ENCODE measurements around the gene ATP1A4. TPM values are rescaled to one million over a fixed set of nuclear protein-coding genes. Genes with fewer than 3 reads are reported as not detected.

The ATP1A4 gene
- total and polyA plus RNA-seq, 7 donors: 0.22 to 3.0 (median 0.27) TPM; not detected in 4

DNA sequence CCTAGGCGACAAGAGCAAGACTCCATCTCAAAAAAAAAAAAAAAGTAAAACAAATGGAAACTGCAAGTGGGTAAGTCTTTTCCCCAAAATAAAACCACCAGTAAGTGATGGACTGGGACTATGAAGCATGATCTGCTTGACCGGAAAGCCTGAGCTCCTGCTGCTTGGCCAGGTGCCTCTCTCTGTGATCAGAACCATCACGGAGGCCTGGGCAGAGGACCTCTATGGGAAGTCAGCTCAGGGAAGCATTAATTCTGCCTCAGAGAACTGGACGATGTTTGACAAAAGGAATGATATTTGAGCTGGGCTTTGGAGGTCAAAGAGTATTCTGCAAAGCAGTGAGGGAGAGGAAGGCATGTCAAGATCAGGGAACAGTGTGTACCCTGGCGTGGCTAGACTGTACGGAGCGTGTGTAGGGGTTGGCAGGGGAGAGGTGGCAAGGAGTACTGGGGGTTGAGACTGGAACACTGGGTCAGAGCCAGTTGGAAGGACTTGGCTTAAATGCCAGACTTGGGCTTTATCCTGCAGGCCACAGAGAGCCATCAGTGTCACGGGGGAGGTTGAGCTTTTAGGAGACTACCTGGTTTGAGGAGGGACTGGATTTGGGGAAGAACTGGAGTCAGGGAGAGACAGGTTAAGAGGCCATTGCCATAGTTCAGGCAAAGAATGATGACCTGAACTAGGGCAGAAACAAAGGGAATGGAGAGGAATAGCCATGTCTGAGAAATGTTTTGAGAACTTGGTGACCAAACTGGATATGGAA is 19.4 kb upstream of the ATP1A4 start:
- peak overlapping the region; percentile 62 to 83 (median 74) for H3K27ac ChIP-seq
- peak; percentile 86 for DNase-seq

DNA sequence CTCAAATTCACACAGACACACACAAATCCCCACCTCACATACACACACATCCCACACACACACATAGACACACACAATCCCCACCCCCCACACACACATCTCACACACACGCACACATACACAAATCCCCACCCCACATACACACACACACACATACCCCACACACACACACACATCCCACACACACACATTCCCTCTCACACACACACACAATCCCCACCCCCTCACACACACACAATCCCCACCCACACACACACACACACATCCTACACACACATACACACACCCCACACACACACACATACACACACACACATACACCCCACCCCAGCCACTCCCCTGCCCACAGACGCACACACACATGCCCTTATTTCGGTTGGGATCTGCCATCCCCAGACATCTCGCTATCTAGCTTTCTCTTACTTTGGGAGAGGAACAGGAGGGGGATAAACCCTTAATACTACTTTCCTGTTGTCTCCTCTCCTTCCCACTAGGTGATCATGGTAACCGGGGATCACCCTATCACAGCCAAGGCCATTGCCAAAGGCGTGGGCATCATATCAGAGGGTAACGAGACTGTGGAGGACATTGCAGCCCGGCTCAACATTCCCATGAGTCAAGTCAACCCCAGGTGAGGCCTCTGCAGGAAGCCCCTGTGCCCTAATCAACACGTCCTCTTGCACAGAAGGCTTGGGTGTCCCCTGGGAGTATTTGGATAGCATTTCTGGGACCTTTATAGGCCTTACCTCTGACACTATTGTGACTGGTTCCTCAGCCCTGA is 17.2 kb upstream of the ATP1A4 start:
- peak overlapping the region in 2 of 4 donors; percentile 74 to 83 for H3K27ac ChIP-seq
- no peak overlapping the region for H3K4me3 ChIP-seq
- intact Hi-C loops (cut with DNase I): no loop called here
- WGBS, 2 donors: 71 to 83% methylated on average over 9 of the region's 9 CpGs
- peaks cover 12 to 92% (median 34%) of the 10 kb centered on the region in 4 donors for H3K36me3 ChIP-seq
- H3K27me3 ChIP-seq: no peaks in the 10 kb centered on the region
- H3K9me3 ChIP-seq: no peaks in the 10 kb centered on the region
- H3K4me1 ChIP-seq: peaks cover 0 to 37% (median 23%) of the 10 kb centered on the region in 4 donors
- TF ChIP-seq POLR2AphosphoS5 (IDR thresholded peaks at IDR 0.05) (no peak), POLR2A (IDR thresholded peaks at IDR 0.05) (no peak), EP300 (IDR thresholded peaks at IDR 0.05) (no peak)
- TF ChIP-seq, protein P1, sequence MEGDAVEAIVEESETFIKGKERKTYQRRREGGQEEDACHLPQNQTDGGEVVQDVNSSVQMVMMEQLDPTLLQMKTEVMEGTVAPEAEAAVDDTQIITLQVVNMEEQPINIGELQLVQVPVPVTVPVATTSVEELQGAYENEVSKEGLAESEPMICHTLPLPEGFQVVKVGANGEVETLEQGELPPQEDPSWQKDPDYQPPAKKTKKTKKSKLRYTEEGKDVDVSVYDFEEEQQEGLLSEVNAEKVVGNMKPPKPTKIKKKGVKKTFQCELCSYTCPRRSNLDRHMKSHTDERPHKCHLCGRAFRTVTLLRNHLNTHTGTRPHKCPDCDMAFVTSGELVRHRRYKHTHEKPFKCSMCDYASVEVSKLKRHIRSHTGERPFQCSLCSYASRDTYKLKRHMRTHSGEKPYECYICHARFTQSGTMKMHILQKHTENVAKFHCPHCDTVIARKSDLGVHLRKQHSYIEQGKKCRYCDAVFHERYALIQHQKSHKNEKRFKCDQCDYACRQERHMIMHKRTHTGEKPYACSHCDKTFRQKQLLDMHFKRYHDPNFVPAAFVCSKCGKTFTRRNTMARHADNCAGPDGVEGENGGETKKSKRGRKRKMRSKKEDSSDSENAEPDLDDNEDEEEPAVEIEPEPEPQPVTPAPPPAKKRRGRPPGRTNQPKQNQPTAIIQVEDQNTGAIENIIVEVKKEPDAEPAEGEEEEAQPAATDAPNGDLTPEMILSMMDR (IDR thresholded peaks at IDR 0.05): no peak
- DNase-seq: no peak

More for the DNA sequence above, 19.4 kb upstream of the ATP1A4 start:
- Histone ChIP-seq H3K27me3 (no peaks in the 10 kb centered on the region), H3K9me3 (no peaks in the 10 kb centered on the region), H3K36me3 (peaks cover 19 to 93% (median 46%) of the 10 kb centered on the region in 4 donors), H3K4me3 (no peak overlapping the region), H3K4me1 (peaks cover 0 to 42% (median 36%) of the 10 kb centered on the region in 4 donors)
- WGBS, 2 donors: 73 to 83% methylated on average over 8 of the region's 8 CpGs
- TF ChIP-seq EP300 (IDR thresholded peaks at IDR 0.05) (peak in 3 of 4 donors; percentile 66 to 93 (median 75)), POLR2A (IDR thresholded peaks at IDR 0.05) (no peak), POLR2AphosphoS5 (IDR thresholded peaks at IDR 0.05) (peak; percentile 33 to 82 (median 64))
- intact Hi-C loops (cut with DNase I): no loop called here

DNA sequence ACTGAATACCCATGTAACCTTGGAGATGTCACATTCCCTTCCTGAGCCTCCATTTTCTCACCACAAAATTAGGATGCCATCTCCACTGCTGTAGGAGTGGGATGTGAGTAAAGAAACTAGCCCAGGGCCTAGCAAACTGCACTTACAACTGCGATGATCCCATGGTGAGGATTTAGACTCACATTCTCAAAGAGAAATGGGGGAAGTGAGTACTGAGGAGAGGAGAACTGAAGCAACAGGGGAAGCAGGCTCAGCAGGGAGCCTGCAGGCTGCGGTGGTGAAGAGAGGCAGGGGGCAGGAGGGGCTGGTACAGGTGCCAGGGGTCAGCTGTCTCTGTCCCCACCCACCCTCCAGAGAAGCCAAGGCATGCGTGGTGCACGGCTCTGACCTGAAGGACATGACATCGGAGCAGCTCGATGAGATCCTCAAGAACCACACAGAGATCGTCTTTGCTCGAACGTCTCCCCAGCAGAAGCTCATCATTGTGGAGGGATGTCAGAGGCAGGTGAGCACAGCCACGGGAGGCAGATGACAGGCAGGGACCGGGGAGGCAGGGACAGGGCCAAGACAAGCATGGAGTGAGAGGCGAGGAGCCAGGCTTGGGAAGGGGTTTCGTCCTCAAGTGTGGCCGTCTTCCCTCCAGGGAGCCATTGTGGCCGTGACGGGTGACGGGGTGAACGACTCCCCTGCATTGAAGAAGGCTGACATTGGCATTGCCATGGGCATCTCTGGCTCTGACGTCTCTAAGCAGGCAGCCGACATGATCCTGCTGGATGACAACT is 16.4 kb upstream of the ATP1A4 start:
- no peak for DNase-seq
- Histone ChIP-seq H3K4me3 (no peak overlapping the region), H3K9me3 (no peaks in the 10 kb centered on the region), H3K4me1 (peaks cover 0 to 37% (median 23%) of the 10 kb centered on the region in 4 donors), H3K27ac (peak overlapping the region in 2 of 4 donors; percentile 34 to 74), H3K27me3 (no peaks in the 10 kb centered on the region), H3K36me3 (peaks cover 15 to 92% (median 33%) of the 10 kb centered on the region in 4 donors)
- intact Hi-C loops (cut with DNase I): no loop called here
- no peak for TF ChIP-seq POLR2A (IDR thresholded peaks at IDR 0.05)
- TF ChIP-seq, protein P1 (IDR thresholded peaks at IDR 0.05): no peak
- no peak for TF ChIP-seq EP300 (IDR thresholded peaks at IDR 0.05)
- TF ChIP-seq POLR2AphosphoS5 (IDR thresholded peaks at IDR 0.05): no peak
- WGBS, 2 donors: 86 to 87% methylated on average over 20 of the region's 20 CpGs

DNA sequence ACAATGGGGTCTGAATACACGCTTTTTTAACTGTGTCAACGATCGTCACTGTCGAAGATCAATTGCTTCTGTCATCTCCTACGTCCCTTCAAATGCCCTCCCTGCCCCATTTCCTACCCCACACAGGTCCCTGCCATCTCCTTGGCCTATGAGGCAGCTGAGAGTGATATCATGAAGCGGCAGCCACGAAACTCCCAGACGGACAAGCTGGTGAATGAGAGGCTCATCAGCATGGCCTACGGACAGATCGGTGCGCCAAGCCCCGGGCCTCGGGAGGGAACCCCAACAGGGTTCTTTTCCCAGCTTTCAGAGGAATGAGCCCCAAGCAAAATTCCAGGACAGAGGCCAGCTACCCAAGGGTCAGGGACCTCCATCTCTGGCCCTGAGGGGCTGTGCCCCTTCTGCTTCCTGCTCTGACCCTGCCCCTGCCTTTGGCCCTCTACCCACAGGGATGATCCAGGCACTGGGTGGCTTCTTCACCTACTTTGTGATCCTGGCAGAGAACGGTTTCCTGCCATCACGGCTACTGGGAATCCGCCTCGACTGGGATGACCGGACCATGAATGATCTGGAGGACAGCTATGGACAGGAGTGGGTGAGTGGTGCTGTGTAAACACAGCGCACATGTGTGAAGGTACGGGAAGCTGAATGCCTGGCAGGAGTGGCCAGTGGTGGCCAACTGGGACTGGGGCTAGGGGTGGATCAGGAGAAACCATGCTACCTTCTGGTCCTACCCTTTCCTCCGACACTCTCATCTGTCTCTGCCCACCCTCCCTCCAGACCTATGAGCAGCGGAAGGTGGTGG is 15.1 kb upstream of the ATP1A4 start:
- WGBS, 2 donors: 87 to 91% methylated on average over 22 of the region's 22 CpGs
- H3K4me3 ChIP-seq: no peak overlapping the region
- H3K4me1 ChIP-seq: peaks cover 0 to 26% (median 15%) of the 10 kb centered on the region in 4 donors
- peak overlapping the region in 3 of 4 donors; percentile 39 to 62 (median 53) for H3K27ac ChIP-seq
- TF ChIP-seq EP300 (IDR thresholded peaks at IDR 0.05) (no peak), POLR2A (IDR thresholded peaks at IDR 0.05) (no peak), POLR2AphosphoS5 (IDR thresholded peaks at IDR 0.05) (no peak)
- TF ChIP-seq, protein P1 (IDR thresholded peaks at IDR 0.05): no peak
- H3K27me3 ChIP-seq: no peaks in the 10 kb centered on the region
- DNase-seq: no peak
- H3K9me3 ChIP-seq: no peaks in the 10 kb centered on the region
- intact Hi-C loops (cut with DNase I): no loop called here
- H3K36me3 ChIP-seq: peaks cover 17 to 92% (median 25%) of the 10 kb centered on the region in 4 donors

Data from sigmoid colon (tissue), 7 donors.